ENCODE measurements around the gene TNFAIP8. TPM values are rescaled to one million over a fixed set of nuclear protein-coding genes. Genes with fewer than 3 reads are reported as not detected.
"Not testable (repeated sequence)": the region's sequence is repeated elsewhere in the genome, so short reads cannot be mapped to it uniquely, and the experiment has no call there.

TNFAIP8 gene
- total and polyA plus RNA-seq, 10 of the 15 experiments (the other 5 are each of a cell fraction or from before 2014, with no cell fraction given), result 124 to 324 (median 177) TPM

- TF ChIP-seq BHLHE40 (IDR thresholded peaks at IDR 0.05; ENCODE audit: borderline replicate concordance in 1 of 2, low read depth in 2 of 2, low read length in 1 of 2), result no peak
- TF ChIP-seq KAT2A (conservative IDR thresholded peaks at IDR 0.05; ENCODE audit: control insufficient read depth, low read depth, low read length), result no peak
- TF ChIP-seq DPF2 (IDR thresholded peaks at IDR 0.05), result no peak
- TF ChIP-seq YY1 (IDR thresholded peaks at IDR 0.05; ENCODE audit: low read depth, low read length), result no peak
- TF ChIP-seq ETV6 (conservative IDR thresholded peaks at IDR 0.05 in 1 of 2, IDR thresholded peaks at IDR 0.05 in 1 of 2; ENCODE audit: borderline replicate concordance in 1 of 2, low read depth in 1 of 2), result no peak
- no peak for TF ChIP-seq ZBED1 (IDR thresholded peaks at IDR 0.05; ENCODE audit: borderline replicate concordance)
These were observed 71.2 kb downstream of the TNFAIP8 start (continued) for GRCh38 chr5:119427060-119427459.

- H3K36me3 ChIP-seq (ENCODE audit: control insufficient read depth in 2 of 2, insufficient read depth in 2 of 2, low read length in 1 of 2); H3K79me2 ChIP-seq (ENCODE audit: control insufficient read depth, insufficient read depth, low read length); ATAC-seq; FAIRE-seq; DNase-seq (ENCODE audit: low read depth, low spot score); in situ Hi-C loops (cut with MboI); H3K4me2 ChIP-seq (ENCODE audit: control insufficient read depth, insufficient read depth); SMC1A ChIA-PET (ENCODE audit: uncharacterized antibody, unreplicated experiment); H3K27me3 ChIP-seq (replicated peaks in 1 of 2; ENCODE audit: control insufficient read depth in 2 of 2, insufficient read depth in 2 of 2, low read length in 1 of 2); H3K27ac ChIP-seq (ENCODE audit: control insufficient read depth, insufficient read depth); POLR2A ChIA-PET; H3K9ac ChIP-seq (ENCODE audit: control insufficient read depth, insufficient read depth, low read length); H4K20me1 ChIP-seq (ENCODE audit: control insufficient read depth, insufficient read depth); intact Hi-C loops (cut with micrococcal nuclease; ENCODE audit: unreplicated experiment); H3K9me3 ChIP-seq (replicated peaks; ENCODE audit: control insufficient read depth, insufficient read depth, low read length); CTCF ChIA-PET; H2AFZ ChIP-seq (ENCODE audit: control insufficient read depth, low read depth, low read length); BruUV-seq (replicated peaks); RAD21 ChIA-PET (ENCODE audit: unreplicated experiment); H3K4me1 ChIP-seq (ENCODE audit: control insufficient read depth, insufficient read depth, low read length); H3K4me3 ChIP-seq: not testable (repeated sequence)
- WGBS (ENCODE audit: insufficient coverage, insufficient replicate concordance, low lambda C conversion rate, missing lambda C conversion rate), result 53% methylated on average over 4 of the region's 4 CpGs
These were observed 71.8 kb downstream of the TNFAIP8 start for GRCh38 chr5:119427596-119427995.

GRCh38 chr5:119428166-119428565, 72.3 kb downstream of the TNFAIP8 start:
- H4K20me1 ChIP-seq (ENCODE audit: control insufficient read depth, insufficient read depth); RAD21 ChIA-PET (ENCODE audit: unreplicated experiment); BruUV-seq (replicated peaks); H3K27me3 ChIP-seq (replicated peaks in 1 of 2; ENCODE audit: control insufficient read depth in 2 of 2, insufficient read depth in 2 of 2, low read length in 1 of 2); H3K9me3 ChIP-seq (replicated peaks; ENCODE audit: control insufficient read depth, insufficient read depth, low read length); POLR2A ChIA-PET; H3K9ac ChIP-seq (ENCODE audit: control insufficient read depth, insufficient read depth, low read length); SMC1A ChIA-PET (ENCODE audit: uncharacterized antibody, unreplicated experiment); in situ Hi-C loops (cut with MboI); H3K79me2 ChIP-seq (ENCODE audit: control insufficient read depth, insufficient read depth, low read length); ATAC-seq; CTCF ChIA-PET; H3K4me2 ChIP-seq (ENCODE audit: control insufficient read depth, insufficient read depth); H3K36me3 ChIP-seq (ENCODE audit: control insufficient read depth in 2 of 2, insufficient read depth in 2 of 2, low read length in 1 of 2); DNase-seq (ENCODE audit: low read depth, low spot score); H3K4me3 ChIP-seq; intact Hi-C loops (cut with micrococcal nuclease; ENCODE audit: unreplicated experiment); H2AFZ ChIP-seq (ENCODE audit: control insufficient read depth, low read depth, low read length); H3K27ac ChIP-seq (ENCODE audit: control insufficient read depth, insufficient read depth); H3K4me1 ChIP-seq (ENCODE audit: control insufficient read depth, insufficient read depth, low read length); FAIRE-seq: not testable (repeated sequence)
- WGBS (ENCODE audit: insufficient coverage, insufficient replicate concordance, low lambda C conversion rate, missing lambda C conversion rate), result 0% methylated on average over 1 of the region's 1 CpG

- DNase-seq (ENCODE audit: low read depth, low spot score); ATAC-seq; H3K4me1 ChIP-seq (ENCODE audit: control insufficient read depth, insufficient read depth, low read length); H3K27ac ChIP-seq (ENCODE audit: control insufficient read depth, insufficient read depth); RAD21 ChIA-PET (ENCODE audit: unreplicated experiment); FAIRE-seq; intact Hi-C loops (cut with micrococcal nuclease; ENCODE audit: unreplicated experiment); H3K79me2 ChIP-seq (ENCODE audit: control insufficient read depth, insufficient read depth, low read length); H3K9ac ChIP-seq (ENCODE audit: control insufficient read depth, insufficient read depth, low read length); in situ Hi-C loops (cut with MboI); H3K9me3 ChIP-seq (replicated peaks; ENCODE audit: control insufficient read depth, insufficient read depth, low read length); BruUV-seq (replicated peaks); H3K4me2 ChIP-seq (ENCODE audit: control insufficient read depth, insufficient read depth); H3K4me3 ChIP-seq; H4K20me1 ChIP-seq (ENCODE audit: control insufficient read depth, insufficient read depth); CTCF ChIA-PET; H3K27me3 ChIP-seq (replicated peaks in 1 of 2; ENCODE audit: control insufficient read depth in 2 of 2, insufficient read depth in 2 of 2, low read length in 1 of 2); H2AFZ ChIP-seq (ENCODE audit: control insufficient read depth, low read depth, low read length); SMC1A ChIA-PET (ENCODE audit: uncharacterized antibody, unreplicated experiment); H3K36me3 ChIP-seq (ENCODE audit: control insufficient read depth in 2 of 2, insufficient read depth in 2 of 2, low read length in 1 of 2): not testable (repeated sequence)
- POLR2A ChIA-PET, result interaction anchor here (1.0 kb wide), 1 partner anchor 113 kb away, joined by 3 read pairs; no protein-coding TSS in a partner anchor
- WGBS (ENCODE audit: insufficient coverage, insufficient replicate concordance, low lambda C conversion rate, missing lambda C conversion rate), result 52% methylated on average over 3 of the region's 3 CpGs
These were observed 72.8 kb downstream of the TNFAIP8 start for GRCh38 chr5:119428574-119428973.

Measured in GM12878 (cell line).